Sigmoid colon (tissue), 7 donors: ENCODE measurements around the gene DTYMK. TPM values are rescaled to one million over a fixed set of nuclear protein-coding genes. Genes with fewer than 3 reads are reported as not detected.

ENCODE experiments used
- DNase-seq: peaks from one replicate; pipeline ENCODE4 v3.0.0-alpha.2; 2019
- H3K27ac ChIP-seq, 4 donors: fragments of 200-600 bp; sonication (generic); one replicate each; pipeline ENCODE4 v1.5.1; 2016 to 2019; ENCODE audit warnings: mild to moderate bottlenecking in 1 of 4
- H3K27me3 ChIP-seq, 3 donors: fragments of 200-600 bp; sonication (generic); one replicate each; pipeline ENCODE4 v1.5.1; 2019; ENCODE audit warnings: mild to moderate bottlenecking in 1 of 3
- H3K36me3 ChIP-seq, 4 donors: fragments of 200-600 bp; sonication (generic); one replicate each; pipeline ENCODE4 v1.5.1; 2016 to 2019
- H3K4me1 ChIP-seq, 4 donors: fragments of 200-600 bp; sonication (generic); one replicate each; pipeline ENCODE4 v1.5.1; 2017 to 2019
- H3K4me3 ChIP-seq, 4 donors: fragments of 200-600 bp; sonication (generic); one replicate each; pipeline ENCODE4 v1.5.1; 2017 to 2019; ENCODE audit warnings: mild to moderate bottlenecking in 2 of 4, moderate library complexity in 1 of 4
- H3K9me3 ChIP-seq, 4 donors: fragments of 200-600 bp in 3 of 4; sonication (generic) in 3 of 4; one replicate each; pipeline versions ENCODE4 v1.5.1 to v1.6.1; 2013 to 2019
- EP300 ChIP-seq, 4 donors: sonication (generic); formaldehyde crosslinking; IDR thresholded peaks; one replicate each; pipeline ENCODE4 v1.6.1; 2017; ENCODE audit warnings: antibody characterized with exemption in 4 of 4
- POLR2A ChIP-seq, 2 donors: fragments of 450-650 bp; IDR thresholded peaks; one replicate each; pipeline ENCODE4 v1.6.1; 2016; ENCODE audit warnings: antibody characterized with exemption in 2 of 2, mild to moderate bottlenecking in 2 of 2, moderate library complexity in 2 of 2
- POLR2AphosphoS5 ChIP-seq, 4 donors: sonication (generic); formaldehyde crosslinking; IDR thresholded peaks; one replicate each; pipeline ENCODE4 v1.6.1; 2017; ENCODE audit warnings: antibody characterized with exemption in 4 of 4
- WGBS, 2 donors: extraction: QIAGEN DNeasy Blood & Tissue Kit; methylation state at CpG; one replicate each; pipeline ENCODE4 v1.1.7; 2013; 5-methylcytosine and 5-hydroxymethylcytosine counted together
- intact Hi-C: fragments of 100-400 bp; cut with DNase I; formaldehyde crosslinking; loops from one replicate; pipeline ENCODE4 v1.15.1; 2023
- polyA plus RNA-seq, 3 donors: library from polyadenylated mRNA; stranded (reverse); fragments of 200-250 nt; gene quantifications; one replicate each; pipeline ENCODE4 v1.2.3, GENCODE V29; 2013
- total RNA-seq, 4 donors: library from RNA; depleted of rRNA; stranded (reverse); fragments of >200 nt; gene quantifications; one replicate each; pipeline ENCODE4 v1.1.0, GENCODE V29; 2016
- TF ChIP-seq, protein P1 (sequence below), 4 experiments: fragments of 450-650 bp in 3 of 4; fragments of 200-600 bp in 1 of 4; IDR thresholded peaks; one replicate each; pipeline ENCODE4 v1.5.1; 2016 to 2019; ENCODE audit warnings: antibody characterized with exemption in 4 of 4, mild to moderate bottlenecking in 3 of 4, moderate library complexity in 2 of 4
- donor health status: healthy with polysubstance abuse.
- donor health status: Bipolar disorder and iron deficiency.
- donor health status: healthy.

DTYMK gene
- total and polyA plus RNA-seq, 7 donors, result 7.4 to 53.0 (median 13.8) TPM

DNA sequence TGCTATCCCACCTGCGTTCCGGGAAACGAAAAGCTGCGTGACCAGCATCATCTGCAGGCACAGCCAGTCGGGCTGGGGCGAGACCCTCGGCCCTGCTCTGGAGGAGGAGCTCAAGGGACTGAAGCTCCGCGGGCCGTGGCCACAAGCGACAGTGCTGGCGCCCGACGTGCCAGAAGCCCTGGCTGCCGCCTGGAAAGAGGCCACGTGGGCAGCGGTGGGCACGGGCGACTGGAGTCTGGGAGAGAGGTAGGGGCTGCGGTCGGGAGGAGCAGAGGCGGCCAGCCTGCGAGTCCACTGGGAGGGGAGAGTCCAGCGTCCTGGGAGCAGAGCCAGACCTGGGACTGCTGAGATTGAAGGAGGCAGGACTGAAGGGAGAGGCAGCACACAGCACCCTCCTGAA lies 9.2 kb downstream of the DTYMK start:
- Histone ChIP-seq H3K4me1 (peaks cover 0 to 25% (median 17%) of the 10 kb centered on the region in 4 donors), H3K9me3 (no peaks in the 10 kb centered on the region), H3K27me3 (no peaks in the 10 kb centered on the region), H3K27ac (no peak overlapping the region), H3K4me3 (no peak overlapping the region), H3K36me3 (peaks cover 0 to 56% (median 16%) of the 10 kb centered on the region in 4 donors)
- intact Hi-C loops, result no loop called here
- TF ChIP-seq, protein P1, sequence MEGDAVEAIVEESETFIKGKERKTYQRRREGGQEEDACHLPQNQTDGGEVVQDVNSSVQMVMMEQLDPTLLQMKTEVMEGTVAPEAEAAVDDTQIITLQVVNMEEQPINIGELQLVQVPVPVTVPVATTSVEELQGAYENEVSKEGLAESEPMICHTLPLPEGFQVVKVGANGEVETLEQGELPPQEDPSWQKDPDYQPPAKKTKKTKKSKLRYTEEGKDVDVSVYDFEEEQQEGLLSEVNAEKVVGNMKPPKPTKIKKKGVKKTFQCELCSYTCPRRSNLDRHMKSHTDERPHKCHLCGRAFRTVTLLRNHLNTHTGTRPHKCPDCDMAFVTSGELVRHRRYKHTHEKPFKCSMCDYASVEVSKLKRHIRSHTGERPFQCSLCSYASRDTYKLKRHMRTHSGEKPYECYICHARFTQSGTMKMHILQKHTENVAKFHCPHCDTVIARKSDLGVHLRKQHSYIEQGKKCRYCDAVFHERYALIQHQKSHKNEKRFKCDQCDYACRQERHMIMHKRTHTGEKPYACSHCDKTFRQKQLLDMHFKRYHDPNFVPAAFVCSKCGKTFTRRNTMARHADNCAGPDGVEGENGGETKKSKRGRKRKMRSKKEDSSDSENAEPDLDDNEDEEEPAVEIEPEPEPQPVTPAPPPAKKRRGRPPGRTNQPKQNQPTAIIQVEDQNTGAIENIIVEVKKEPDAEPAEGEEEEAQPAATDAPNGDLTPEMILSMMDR (IDR thresholded peaks at IDR 0.05), result no peak
- no peak for TF ChIP-seq POLR2AphosphoS5 (IDR thresholded peaks at IDR 0.05)
- TF ChIP-seq EP300 (IDR thresholded peaks at IDR 0.05), result no peak
- no peak for TF ChIP-seq POLR2A (IDR thresholded peaks at IDR 0.05)
- DNase-seq, result no peak
- 96% methylated on average over 24 of the region's 24 CpGs for WGBS, 2 donors

DNA sequence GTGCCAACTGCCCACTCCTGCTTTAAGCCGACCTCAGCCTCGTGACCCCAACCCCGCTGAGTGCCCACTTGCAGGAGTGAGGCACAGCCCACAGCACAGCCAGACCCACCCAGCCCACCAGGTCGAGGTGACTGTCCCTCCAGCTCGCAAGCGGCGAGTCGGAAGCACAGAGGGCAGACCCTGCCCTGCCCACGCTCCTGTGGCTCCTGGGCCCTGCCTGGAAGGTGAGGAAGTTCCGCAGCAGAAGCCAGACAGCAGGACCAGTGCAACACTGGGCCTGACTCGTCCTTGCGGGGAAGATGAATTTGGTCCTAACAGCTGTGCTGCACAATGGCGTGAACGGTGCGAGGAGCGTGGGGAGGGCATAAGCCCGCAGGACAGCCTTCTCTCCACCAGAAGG lies 9.9 kb downstream of the DTYMK start:
- H3K27ac ChIP-seq, result no peak overlapping the region
- intact Hi-C loops, result no loop called here
- H3K27me3 ChIP-seq, result no peaks in the 10 kb centered on the region
- peaks cover 0 to 24% (median 14%) of the 10 kb centered on the region in 4 donors for H3K4me1 ChIP-seq
- H3K9me3 ChIP-seq, result no peaks in the 10 kb centered on the region
- H3K4me3 ChIP-seq, result no peak overlapping the region
- DNase-seq, result no peak
- 92 to 94% methylated on average over 17 of the region's 17 CpGs for WGBS, 2 donors
- peaks cover 7 to 63% (median 23%) of the 10 kb centered on the region in 4 donors for H3K36me3 ChIP-seq
- TF ChIP-seq, protein P1 (IDR thresholded peaks at IDR 0.05), result no peak
- TF ChIP-seq POLR2A (IDR thresholded peaks at IDR 0.05) (no peak), POLR2AphosphoS5 (IDR thresholded peaks at IDR 0.05) (no peak), EP300 (IDR thresholded peaks at IDR 0.05) (no peak)

DNA sequence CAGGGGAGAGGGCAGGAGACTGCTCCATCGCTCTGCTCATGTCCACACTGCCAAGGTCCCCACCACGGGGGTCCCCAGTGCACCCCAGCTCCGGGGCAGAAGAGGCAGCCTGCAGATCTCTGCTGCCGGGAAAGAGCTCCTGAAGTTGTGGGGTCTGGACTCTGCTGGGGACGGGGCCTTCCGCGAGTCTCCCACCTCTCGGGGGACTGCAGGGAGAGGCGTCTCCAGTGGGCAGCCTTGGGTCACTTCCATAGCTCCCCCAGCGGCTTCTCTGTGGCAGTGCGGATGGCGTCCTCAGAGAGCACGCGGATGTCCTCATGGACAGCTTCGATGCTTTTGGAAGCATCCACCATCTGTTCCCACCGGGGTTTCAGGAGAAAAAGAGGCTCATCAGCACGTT lies 10.7 kb downstream of the DTYMK start:
- Histone ChIP-seq H3K27me3 (no peaks in the 10 kb centered on the region), H3K9me3 (no peaks in the 10 kb centered on the region), H3K27ac (no peak overlapping the region), H3K4me3 (no peak overlapping the region), H3K36me3 (peaks cover 12 to 71% (median 30%) of the 10 kb centered on the region in 4 donors), H3K4me1 (peaks cover 0 to 16% (median 7%) of the 10 kb centered on the region in 4 donors)
- TF ChIP-seq EP300 (IDR thresholded peaks at IDR 0.05), result no peak
- TF ChIP-seq POLR2AphosphoS5 (IDR thresholded peaks at IDR 0.05), result no peak
- no peak for TF ChIP-seq POLR2A (IDR thresholded peaks at IDR 0.05)
- TF ChIP-seq, protein P1 (IDR thresholded peaks at IDR 0.05), result no peak
- no peak for DNase-seq
- intact Hi-C loops, result no loop called here
- 93 to 94% methylated on average over 17 of the region's 17 CpGs for WGBS, 2 donors

DNA sequence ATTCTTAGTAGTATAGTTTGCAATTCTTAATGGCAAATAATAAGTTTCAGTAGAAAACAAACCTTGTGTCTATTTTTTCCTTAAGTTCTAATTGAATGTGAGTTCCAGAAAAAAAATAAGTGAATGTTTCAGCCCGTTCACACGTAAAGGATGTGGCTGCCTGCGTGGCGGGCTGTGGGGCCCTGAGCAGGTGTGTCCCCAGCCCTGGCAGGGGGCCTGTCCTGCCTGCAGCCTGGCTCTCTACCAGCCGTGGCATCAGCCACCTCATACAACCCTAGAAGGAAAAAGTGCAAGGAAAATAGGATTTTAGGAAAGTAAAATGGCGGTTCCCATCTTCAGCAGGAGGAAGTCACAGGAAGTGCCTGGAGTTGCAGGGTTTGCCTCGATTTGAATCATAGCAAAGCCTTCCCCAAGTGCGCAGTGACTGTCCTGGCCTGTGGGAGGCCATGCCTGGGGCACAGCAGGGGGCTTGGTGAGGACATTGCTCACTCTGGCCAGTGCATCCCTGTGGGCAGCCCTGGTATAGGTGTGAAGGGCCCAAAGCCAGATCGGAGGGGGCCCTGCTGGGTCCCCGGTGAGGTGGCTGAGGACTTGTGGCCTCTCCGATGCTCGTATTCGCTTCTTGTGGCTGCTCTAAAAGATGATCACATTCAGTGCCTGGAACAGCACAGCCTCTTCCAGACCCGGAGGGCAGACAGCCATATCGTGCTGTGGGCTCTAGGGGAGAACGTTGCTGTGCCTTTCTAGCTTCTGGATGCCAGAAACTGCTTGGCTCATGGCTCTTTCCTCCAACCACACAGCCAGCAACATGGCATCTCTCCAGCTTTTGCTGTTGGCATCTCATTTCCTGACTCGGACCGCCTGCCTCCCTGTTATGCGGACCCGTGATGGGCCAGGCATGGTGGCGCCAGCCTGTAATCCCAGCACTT lies 12.6 kb downstream of the DTYMK start:
- peak overlapping the region in 2 of 4 donors; percentile 34 to 43 for H3K27ac ChIP-seq
- WGBS, 2 donors, result 87 to 88% methylated on average over 21 of the region's 21 CpGs
- no peak overlapping the region for H3K4me3 ChIP-seq
- H3K9me3 ChIP-seq, result no peaks in the 10 kb centered on the region
- no peak for DNase-seq
- H3K36me3 ChIP-seq, result peaks cover 20 to 76% (median 45%) of the 10 kb centered on the region in 4 donors
- no peaks in the 10 kb centered on the region for H3K27me3 ChIP-seq
- TF ChIP-seq POLR2A (IDR thresholded peaks at IDR 0.05) (no peak), POLR2AphosphoS5 (IDR thresholded peaks at IDR 0.05) (no peak), EP300 (IDR thresholded peaks at IDR 0.05) (no peak)
- TF ChIP-seq, protein P1 (IDR thresholded peaks at IDR 0.05), result no peak
- H3K4me1 ChIP-seq, result peaks cover 0 to 7% (median 0%) of the 10 kb centered on the region in 4 donors
- intact Hi-C loops, result no loop called here
